Measurements from ENCODE around the gene RAB9B.
"Not testable (repeated sequence)": the region's sequence is repeated elsewhere in the genome, so short reads cannot be mapped to it uniquely, and the experiment has no call there.

Gene RAB9B

GRCh38 chrX:103831803-103832544 lies at the start of gene RAB9B:
Gene RAB9B, minus strand, starts transcription at chrX:103832257. Its CDS starts 6,473 bp downstream, at chrX:103825784.
- DNase-seq (ENCODE audit: low spot score), result peak; percentile 63

GRCh38 chrX:103879339-103879738 lies 47.3 kb upstream of the RAB9B start:
- no peak for DNase-seq (ENCODE audit: low spot score)

- no peak for DNase-seq (ENCODE audit: low spot score)
Measured at GRCh38 chrX:103878466-103879122, 46.5 kb upstream of the RAB9B start.

- DNase-seq (ENCODE audit: low spot score), result no peak
Measured at GRCh38 chrX:103877571-103877970, 45.5 kb upstream of the RAB9B start.

GRCh38 chrX:103864886-103865534 lies 33.0 kb upstream of the RAB9B start:
- DNase-seq (ENCODE audit: low spot score), result no peak

GRCh38 chrX:103864149-103864548 lies 32.1 kb upstream of the RAB9B start:
- DNase-seq (ENCODE audit: low spot score), result no peak

GRCh38 chrX:103861200-103861599 lies 29.1 kb upstream of the RAB9B start:
- DNase-seq (ENCODE audit: low spot score), result no peak

GRCh38 chrX:103849558-103849957 lies 17.5 kb upstream of the RAB9B start:
- no peak for DNase-seq (ENCODE audit: low spot score)

- DNase-seq (ENCODE audit: low spot score), result no peak
Measured at GRCh38 chrX:103847174-103847870, 15.3 kb upstream of the RAB9B start.

GRCh38 chrX:103846386-103846785 lies 14.3 kb upstream of the RAB9B start:
- no peak for DNase-seq (ENCODE audit: low spot score)

- peak; percentile 37 for DNase-seq (ENCODE audit: low spot score)
Measured at GRCh38 chrX:103845165-103845653, 13.2 kb upstream of the RAB9B start.

- no peak for DNase-seq (ENCODE audit: low spot score)
Measured at GRCh38 chrX:103839404-103839803, 7.3 kb upstream of the RAB9B start.

- DNase-seq (ENCODE audit: low spot score), result no peak
Measured at GRCh38 chrX:103831342-103831802, 685 bp downstream of the RAB9B start.

GRCh38 chrX:103830848-103831247 lies 1.2 kb downstream of the RAB9B start:
- no peak for DNase-seq (ENCODE audit: low spot score)

- DNase-seq (ENCODE audit: low spot score), result no peak
Measured at GRCh38 chrX:103828529-103828928, 3.5 kb downstream of the RAB9B start.

GRCh38 chrX:103825881-103826280 lies 6.2 kb downstream of the RAB9B start:
- DNase-seq (ENCODE audit: low spot score), result no peak

GRCh38 chrX:103823591-103823990 lies 8.5 kb downstream of the RAB9B start:
- DNase-seq (ENCODE audit: low spot score), result no peak

GRCh38 chrX:103820802-103821201 lies 11.3 kb downstream of the RAB9B start:
- not testable (repeated sequence) for DNase-seq (ENCODE audit: low spot score)

- DNase-seq (ENCODE audit: low spot score), result no peak
Measured at GRCh38 chrX:103818842-103819619, 13.0 kb downstream of the RAB9B start.

GRCh38 chrX:103817502-103817901 lies 14.6 kb downstream of the RAB9B start:
- peak; percentile 60 for DNase-seq (ENCODE audit: low spot score)

GRCh38 chrX:103817101-103817500 lies 15.0 kb downstream of the RAB9B start:
- not testable (repeated sequence) for DNase-seq (ENCODE audit: low spot score)
